CD14-positive monocyte (primary cell): ENCODE results near the gene DDX31. TPM values are rescaled to one million over a fixed set of nuclear protein-coding genes. Genes with fewer than 3 reads are reported as not detected.
A peak's percentile ranks its signal among the peaks of the same experiment; 100 is the strongest.

Source experiments
- DNase-seq, 3 donors: peaks; one replicate each; pipeline ENCODE4 v3.0.0-alpha.2; 2011 to 2022
- H2AFZ ChIP-seq: 2 replicates; pipeline ENCODE4 v1.6.0; 2012; ENCODE audit warnings: mild to moderate bottlenecking, low read depth, low read length, inconsistent platforms; ENCODE audit not compliant: insufficient read depth, poor library complexity, severe bottlenecking
- H3K27ac ChIP-seq, 2 donors: 1 replicate in 1 of 2; 2 replicates in 1 of 2; pipeline ENCODE4 v1.5.1; 2012 to 2013; ENCODE audit warnings: low read length in 2 of 2, control low read depth in 1 of 2, inconsistent platforms in 1 of 2, low read depth in 1 of 2, mild to moderate bottlenecking in 1 of 2
- H3K27me3 ChIP-seq, 2 donors: one replicate each; pipeline versions ENCODE4 v1.6.0 to v1.6.1; 2011 to 2013; ENCODE audit warnings: low read length in 2 of 2; ENCODE audit not compliant: control insufficient read depth in 2 of 2, insufficient read depth in 2 of 2
- H3K36me3 ChIP-seq, 2 donors: replicated peaks in 1 of 2; 1 replicate in 1 of 2; 2 replicates in 1 of 2; pipeline versions ENCODE4 v1.5.1 to v1.6.1; 2012 to 2013; ENCODE audit warnings: low read length in 2 of 2, control low read depth in 1 of 2, inconsistent platforms in 1 of 2, mild to moderate bottlenecking in 1 of 2; ENCODE audit not compliant: insufficient read depth in 2 of 2, control insufficient read depth in 1 of 2
- H3K4me1 ChIP-seq, 2 donors: 1 replicate in 1 of 2; 2 replicates in 1 of 2; pipeline versions ENCODE4 v1.5.1 to v1.6.1; 2012 to 2013; ENCODE audit warnings: low read length in 2 of 2, control low read depth in 1 of 2, inconsistent platforms in 1 of 2, mild to moderate bottlenecking in 1 of 2, moderate library complexity in 1 of 2; ENCODE audit not compliant: insufficient read depth in 2 of 2, control insufficient read depth in 1 of 2
- H3K4me2 ChIP-seq: replicated peaks from 2 replicates; pipeline ENCODE3; 2012; ENCODE audit warnings: low read length, moderate library complexity, mild to moderate bottlenecking; ENCODE audit not compliant: poor library complexity, severe bottlenecking; ENCODE audit errors: extremely low read depth
- H3K4me3 ChIP-seq, 3 experiments: fragments of 200-600 bp in 1 of 3; sonication (generic) in 1 of 3; replicated peaks in 1 of 3; 1 replicate in 2 of 3; 2 replicates in 1 of 3; pipeline ENCODE4 v1.5.1; 2011 to 2013; ENCODE audit warnings: low read length in 3 of 3, mild to moderate bottlenecking in 3 of 3, control low read depth in 2 of 3, low read depth in 2 of 3, inconsistent platforms in 1 of 3, moderate library complexity in 1 of 3
- H3K79me2 ChIP-seq: 2 replicates; pipeline ENCODE4 v1.6.0; 2012; ENCODE audit warnings: mild to moderate bottlenecking, control low read depth, inconsistent platforms, low read length, moderate library complexity; ENCODE audit not compliant: insufficient read depth
- H3K9ac ChIP-seq: 2 replicates; pipeline ENCODE4 v1.6.0; 2017; ENCODE audit warnings: low read length, mild to moderate bottlenecking; ENCODE audit not compliant: insufficient read depth, poor library complexity, severe bottlenecking
- H3K9me3 ChIP-seq, 2 donors: replicated peaks in 1 of 2; 1 replicate in 1 of 2; 2 replicates in 1 of 2; pipeline versions ENCODE4 v1.5.1 to v1.6.1; 2012 to 2013; ENCODE audit warnings: low read length in 2 of 2, control low read depth in 1 of 2; ENCODE audit not compliant: control insufficient read depth in 1 of 2, insufficient read depth in 1 of 2
- H4K20me1 ChIP-seq: 2 replicates; pipeline ENCODE4 v1.6.0; 2012; ENCODE audit warnings: mild to moderate bottlenecking, low read length, control low read depth, moderate library complexity; ENCODE audit not compliant: insufficient read depth
- H3K27ac Mint-ChIP-seq, 7 donors: one replicate each; pipeline ENCODE4 v1.8.0; 2020; ENCODE audit warnings: mild to moderate bottlenecking in 7 of 7, mixed read lengths in 7 of 7, moderate library complexity in 6 of 7, inconsistent platforms in 2 of 7
- H3K27me3 Mint-ChIP-seq, 3 donors: one replicate each; pipeline ENCODE4 v1.8.0; 2021 to 2022; ENCODE audit warnings: low read depth in 3 of 3, mild to moderate bottlenecking in 3 of 3, mixed read lengths in 3 of 3, moderate library complexity in 3 of 3, inconsistent platforms in 1 of 3
- H3K36me3 Mint-ChIP-seq, 2 donors: one replicate each; pipeline ENCODE4 v1.8.0; 2020; ENCODE audit warnings: mixed read lengths in 2 of 2, inconsistent platforms in 1 of 2, mild to moderate bottlenecking in 1 of 2
- H3K4me1 Mint-ChIP-seq: one replicate; pipeline ENCODE4 v1.8.0; 2020; ENCODE audit warnings: mild to moderate bottlenecking, mixed read lengths
- H3K4me3 Mint-ChIP-seq, 2 donors: one replicate each; pipeline ENCODE4 v1.8.0; 2020; ENCODE audit warnings: mild to moderate bottlenecking in 2 of 2, mixed read lengths in 2 of 2, moderate library complexity in 1 of 2
- H3K9me3 Mint-ChIP-seq, 7 donors: one replicate each; pipeline ENCODE4 v1.8.0; 2020 to 2022; ENCODE audit warnings: mixed read lengths in 7 of 7, mild to moderate bottlenecking in 6 of 7, moderate library complexity in 6 of 7, inconsistent platforms in 2 of 7
- CTCF ChIP-seq: fragments of 200-600 bp; IDR thresholded peaks from one replicate; pipeline ENCODE4 v1.8.0; 2022; ENCODE audit warnings: antibody characterized with exemption, mild to moderate bottlenecking
- WGBS: methylation state at CpG from one replicate; pipeline ENCODE4 v1.1.5; 2013; ENCODE audit warnings: missing lambda C conversion rate; ENCODE audit not compliant: insufficient coverage; 5-methylcytosine and 5-hydroxymethylcytosine counted together
- intact Hi-C, 2 donors: fragments of 100-400 bp; cut with micrococcal nuclease; formaldehyde crosslinking; loops; one replicate each; pipeline versions ENCODE4 v1.15.0 to v1.15.1; 2023
- polyA plus RNA-seq, 3 donors: library from polyadenylated mRNA; depleted of rRNA in 1 of 3; unstranded in 2 of 3; stranded (reverse) in 1 of 3; fragments of 300-500 nt in 2 of 3; fragments of >200 nt in 1 of 3; fragmentation: Illumina TruSeq in 2 of 3; gene quantifications; 1 replicate in 2 of 3; 2 replicates in 1 of 3; pipeline ENCODE4 v1.2.3, GENCODE V29; 2012 to 2021

The DDX31 gene
- polyA plus RNA-seq, 3 donors, result 1.1 to 4.2 (median 1.5) TPM

- Histone ChIP-seq H3K27me3 (peaks cover 30 to 52% of the 10 kb centered on the region in 2 donors), H3K27ac (no peak overlapping the region), H3K79me2 (no peaks in the 10 kb centered on the region), H2AFZ (no peak overlapping the region), H3K9ac (no peak overlapping the region), H3K4me2 (no peak overlapping the region), H4K20me1 (no peaks in the 10 kb centered on the region), H3K36me3 (no peaks in the 10 kb centered on the region), H3K4me3 (no peak overlapping the region), H3K9me3 (peaks cover 0 to 15% of the 10 kb centered on the region in 2 donors), H3K4me1 (no peaks in the 10 kb centered on the region)
- peak overlapping the region in 1 of 7 donors; percentile 5 for H3K27ac Mint-ChIP-seq
- peak overlapping the region in 1 of 2 donors; percentile 67 for H3K4me3 Mint-ChIP-seq
- H3K36me3 Mint-ChIP-seq, result peaks cover 0 to 2% of the 10 kb centered on the region in 2 donors
- peak; percentile 29 for TF ChIP-seq CTCF
- 5% methylated on average over 12 of the region's 16 CpGs for WGBS
- DNase-seq, result peak in 1 of 3 donors; percentile 13
- no peaks in the 10 kb centered on the region for H3K4me1 Mint-ChIP-seq
- H3K27me3 Mint-ChIP-seq, result peaks cover 58 to 71% (median 66%) of the 10 kb centered on the region in 3 donors
- H3K9me3 Mint-ChIP-seq, result peaks cover 0 to 3% (median 3%) of the 10 kb centered on the region in 7 donors
- intact Hi-C loops, result no loop called here
Observed at GRCh38 chr9:132575005-132575609, 94.7 kb downstream of the DDX31 start.

GRCh38 chr9:132572921-132573320 lies 96.9 kb downstream of the DDX31 start:
- Histone ChIP-seq H3K9ac (no peak overlapping the region), H4K20me1 (no peaks in the 10 kb centered on the region), H3K4me3 (no peak overlapping the region), H3K4me1 (no peaks in the 10 kb centered on the region), H3K79me2 (no peaks in the 10 kb centered on the region), H3K36me3 (no peaks in the 10 kb centered on the region), H3K9me3 (no peaks in the 10 kb centered on the region), H3K27ac (no peak overlapping the region), H3K27me3 (peaks cover 9 to 30% of the 10 kb centered on the region in 2 donors), H3K4me2 (no peak overlapping the region), H2AFZ (no peak overlapping the region)
- no peaks in the 10 kb centered on the region for H3K4me1 Mint-ChIP-seq
- H3K36me3 Mint-ChIP-seq, result no peaks in the 10 kb centered on the region
- no peak overlapping the region for H3K27ac Mint-ChIP-seq
- H3K9me3 Mint-ChIP-seq, result peaks cover 0 to 1% (median 0%) of the 10 kb centered on the region in 7 donors
- no peak for TF ChIP-seq CTCF
- H3K27me3 Mint-ChIP-seq, result peaks cover 36 to 49% (median 44%) of the 10 kb centered on the region in 3 donors
- intact Hi-C loops, result no loop called here
- H3K4me3 Mint-ChIP-seq, result no peak overlapping the region
- no peak for DNase-seq
- WGBS, result 33% methylated on average over 4 of the region's 8 CpGs
